Endothelial cell of umbilical vein (primary cell): Measurements from ENCODE around the gene THAP4.

ENCODE experiments used
- CTCF ChIP-seq, 2 donors: IDR thresholded peaks; 1 replicate in 1 of 2; 2 replicates in 1 of 2; pipeline ENCODE4 v1.5.1; 2011; ENCODE audit warnings: low read length in 2 of 2, mild to moderate bottlenecking in 2 of 2, moderate library complexity in 2 of 2, control low read depth in 1 of 2, inconsistent platforms in 1 of 2, low read depth in 1 of 2; ENCODE audit not compliant: insufficient read depth in 1 of 2; ENCODE audit errors: extremely low read depth in 1 of 2
- EZH2 ChIP-seq: IDR thresholded peaks from 2 replicates; pipeline ENCODE4 v1.6.1; 2012; ENCODE audit warnings: borderline replicate concordance, low read depth, mild to moderate bottlenecking, moderate library complexity, low read length, inconsistent platforms; ENCODE audit not compliant: severe bottlenecking
- JUN ChIP-seq: IDR thresholded peaks from 2 replicates; pipeline ENCODE4 v1.6.1; 2011; ENCODE audit warnings: borderline replicate concordance, low read depth; ENCODE audit not compliant: insufficient read length, insufficient read depth
- MAX ChIP-seq: IDR thresholded peaks from 2 replicates; pipeline ENCODE4 v1.6.1; 2011; ENCODE audit not compliant: insufficient read depth, insufficient read length
- POLR2AphosphoS5 ChIP-seq: IDR thresholded peaks from 2 replicates; pipeline ENCODE4 v1.6.1; 2012; ENCODE audit warnings: low read depth, mild to moderate bottlenecking, control low read depth, low read length, moderate library complexity; ENCODE audit not compliant: insufficient read depth

GRCh38 chr2:241638940-241639339, 2.0 kb upstream of the THAP4 start:
- TF ChIP-seq POLR2AphosphoS5, result no peak
- TF ChIP-seq JUN, result no peak
- TF ChIP-seq EZH2, result no peak
- TF ChIP-seq CTCF (IDR thresholded peaks at IDR 0.05; ENCODE audit: extremely low read depth in 1 of 2, insufficient read depth in 1 of 2, low read depth in 1 of 2, low read length in 2 of 2), result no peak
- TF ChIP-seq MAX, result no peak
